HL-60 (cell line): Measurements from ENCODE around the gene SNRPD3.

Experiments
- DNase-seq, 2 experiments: peaks; one replicate each; pipeline ENCODE4 v3.0.0-alpha.2; 2010 to 2020; ENCODE audit warnings: low read depth in 1 of 2, low spot score in 1 of 2
- H3K27ac ChIP-seq: fragments of 250-450 bp; sonication (Bioruptor Pico); replicated peaks from 2 replicates; pipeline ENCODE4 v1.5.1; 2020; ENCODE audit warnings: mild to moderate bottlenecking, moderate library complexity
- H3K27me3 ChIP-seq: fragments of 250-450 bp; sonication (Bioruptor Pico); 2 replicates; pipeline ENCODE4 v1.5.1; 2021; ENCODE audit warnings: mild to moderate bottlenecking, moderate library complexity; ENCODE audit not compliant: insufficient read depth, poor library complexity, severe bottlenecking
- H3K4me3 ChIP-seq: replicated peaks from 2 replicates; pipeline ENCODE4 v1.5.1; 2011; ENCODE audit warnings: mild to moderate bottlenecking, control low read depth, low read length; ENCODE audit not compliant: insufficient read depth
- GABPA ChIP-seq: IDR thresholded peaks from 2 replicates; pipeline ENCODE4 v1.6.1; 2012; ENCODE audit warnings: low read depth
- POLR2AphosphoS5 ChIP-seq: IDR thresholded peaks from 2 replicates; pipeline ENCODE4 v1.6.1; 2012; ENCODE audit warnings: low read depth
- REST ChIP-seq: IDR thresholded peaks from 2 replicates; pipeline ENCODE4 v1.6.1; 2012; ENCODE audit warnings: low read depth; ENCODE audit not compliant: insufficient replicate concordance
- SPI1 ChIP-seq: IDR thresholded peaks from 2 replicates; pipeline ENCODE4 v1.6.1; 2012; ENCODE audit warnings: low read depth, mild to moderate bottlenecking, borderline replicate concordance
- TF ChIP-seq, protein P1 (sequence below): IDR thresholded peaks from one replicate; pipeline ENCODE4 v1.5.1; 2011; ENCODE audit warnings: low read length, control low read depth, inconsistent platforms; ENCODE audit not compliant: insufficient read depth

The SNRPD3 gene

DNA sequence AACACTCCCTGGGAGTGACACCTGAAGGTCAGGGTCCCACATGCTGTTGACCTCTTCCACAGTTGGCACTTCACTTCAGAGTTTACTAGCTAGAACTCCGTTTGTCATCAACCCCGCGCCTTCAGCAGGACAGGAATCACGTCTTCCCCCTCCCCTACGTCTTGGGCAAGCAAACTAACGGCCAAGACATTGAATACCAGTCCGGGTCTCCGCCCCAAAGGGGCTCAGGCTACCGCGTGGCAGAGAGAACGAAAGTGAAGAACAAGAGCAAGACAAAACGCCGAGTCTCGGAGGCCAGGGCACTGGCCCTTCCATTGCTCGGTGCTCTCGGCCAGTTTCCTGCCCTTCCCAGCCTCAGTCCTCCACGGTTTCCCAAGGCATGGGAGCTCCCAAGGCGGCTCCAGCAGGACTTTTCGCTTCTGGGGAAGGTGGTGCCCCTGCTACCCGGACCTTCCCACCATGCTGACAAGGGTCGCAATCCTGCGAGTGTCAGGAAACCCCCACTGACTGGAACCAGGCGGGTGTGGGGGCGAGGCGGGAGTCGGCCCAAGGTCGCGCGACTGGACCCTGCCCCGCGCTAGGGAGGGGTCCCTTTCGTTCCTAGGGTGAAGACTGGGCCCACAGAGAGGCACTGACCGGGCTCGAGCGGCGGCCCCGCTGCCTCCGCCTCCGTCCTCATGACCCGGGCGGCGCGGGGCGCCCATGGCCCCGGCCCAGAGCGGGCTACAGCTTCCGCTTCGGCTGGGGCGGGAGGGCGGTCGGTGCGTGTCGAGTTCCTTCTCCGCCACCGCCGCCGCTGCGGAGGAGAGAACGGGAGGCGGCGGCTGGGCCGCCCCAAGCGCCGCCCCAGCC lies 1.3 kb upstream of the SNRPD3 start, which contains the start of gene GUCD1:
GUCD1 (minus strand) TSS at position 826 of the 852 bp plus-strand sequence; CDS start at position 679, 147 bp downstream.
- peak within 1 kb of the TSS; percentile 98 for H3K27ac ChIP-seq
- DNase-seq: peak; percentile 57 to 68

GRCh38 chr22:24559471-24559870 lies 3.7 kb downstream of the SNRPD3 start:
- Histone ChIP-seq H3K27ac (no peak overlapping the region), H3K27me3 (no peaks in the 10 kb centered on the region), H3K4me3 (no peak overlapping the region)
- TF ChIP-seq REST (no peak), POLR2AphosphoS5 (no peak), SPI1 (no peak), GABPA (no peak)
- TF ChIP-seq, protein P1, sequence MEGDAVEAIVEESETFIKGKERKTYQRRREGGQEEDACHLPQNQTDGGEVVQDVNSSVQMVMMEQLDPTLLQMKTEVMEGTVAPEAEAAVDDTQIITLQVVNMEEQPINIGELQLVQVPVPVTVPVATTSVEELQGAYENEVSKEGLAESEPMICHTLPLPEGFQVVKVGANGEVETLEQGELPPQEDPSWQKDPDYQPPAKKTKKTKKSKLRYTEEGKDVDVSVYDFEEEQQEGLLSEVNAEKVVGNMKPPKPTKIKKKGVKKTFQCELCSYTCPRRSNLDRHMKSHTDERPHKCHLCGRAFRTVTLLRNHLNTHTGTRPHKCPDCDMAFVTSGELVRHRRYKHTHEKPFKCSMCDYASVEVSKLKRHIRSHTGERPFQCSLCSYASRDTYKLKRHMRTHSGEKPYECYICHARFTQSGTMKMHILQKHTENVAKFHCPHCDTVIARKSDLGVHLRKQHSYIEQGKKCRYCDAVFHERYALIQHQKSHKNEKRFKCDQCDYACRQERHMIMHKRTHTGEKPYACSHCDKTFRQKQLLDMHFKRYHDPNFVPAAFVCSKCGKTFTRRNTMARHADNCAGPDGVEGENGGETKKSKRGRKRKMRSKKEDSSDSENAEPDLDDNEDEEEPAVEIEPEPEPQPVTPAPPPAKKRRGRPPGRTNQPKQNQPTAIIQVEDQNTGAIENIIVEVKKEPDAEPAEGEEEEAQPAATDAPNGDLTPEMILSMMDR: no peak
- no peak for DNase-seq

More for the DNA sequence above, 1.3 kb upstream of the SNRPD3 start, which contains the start of gene GUCD1:
- H3K4me3 ChIP-seq: peak within 1 kb of the TSS; percentile 98
- TF ChIP-seq, protein P1: no peak
- TF ChIP-seq GABPA (no peak), REST (peak; percentile 24), SPI1 (no peak), POLR2AphosphoS5 (peak; percentile 63; the same call in 1 of the 2 replicates)
- no peaks in the 10 kb centered on the region for H3K27me3 ChIP-seq

DNA sequence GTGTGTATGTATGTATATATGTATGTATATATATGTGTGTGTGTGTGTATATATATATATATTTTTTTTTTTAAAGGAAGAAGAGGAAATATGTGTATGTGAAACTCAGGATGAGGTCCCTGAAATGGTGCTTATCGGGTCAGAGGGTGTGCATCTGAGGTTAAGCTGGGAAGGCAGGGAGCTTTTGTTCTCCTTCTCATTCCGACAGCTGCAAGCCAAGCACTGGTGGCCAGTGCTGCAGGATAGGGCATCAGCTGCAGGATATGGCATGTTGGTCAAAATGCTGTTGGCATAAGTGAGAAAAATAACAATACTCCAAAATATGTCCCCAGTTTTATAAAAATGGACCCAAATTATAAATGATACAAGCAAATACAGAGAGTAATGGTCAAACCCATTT lies 7.4 kb downstream of the SNRPD3 start:
- no peaks in the 10 kb centered on the region for H3K27me3 ChIP-seq
- TF ChIP-seq POLR2AphosphoS5 (no peak), GABPA (no peak), SPI1 (no peak), REST (no peak)
- TF ChIP-seq, protein P1: no peak
- no peak for DNase-seq
- H3K4me3 ChIP-seq: no peak overlapping the region
- H3K27ac ChIP-seq: no peak overlapping the region
